Fibroblast of skin of right quadriceps (primary cell): ENCODE data around the gene FOSL2.

ENCODE experiments used
- DNase-seq: peaks from one replicate; pipeline ENCODE4 v3.0.0-alpha.2; 2013

The FOSL2 gene

GRCh38 chr2:28435241-28435640 is 42.6 kb downstream of the FOSL2 start:
- DNase-seq: no peak

- DNase-seq: no peak
Observed at GRCh38 chr2:28435814-28436351, 43.2 kb downstream of the FOSL2 start.

GRCh38 chr2:28436525-28437051 is 43.9 kb downstream of the FOSL2 start:
- no peak for DNase-seq

- no peak for DNase-seq
Observed at GRCh38 chr2:28437149-28437835, 44.6 kb downstream of the FOSL2 start.

- no peak for DNase-seq
Observed at GRCh38 chr2:28437918-28438317, 45.3 kb downstream of the FOSL2 start.

GRCh38 chr2:28438532-28439063 is 45.9 kb downstream of the FOSL2 start:
- DNase-seq: no peak

GRCh38 chr2:28439127-28439526 is 46.5 kb downstream of the FOSL2 start:
- no peak for DNase-seq

- no peak for DNase-seq
Observed at GRCh38 chr2:28439763-28440162, 47.1 kb downstream of the FOSL2 start.

GRCh38 chr2:28442328-28442727 is 49.7 kb downstream of the FOSL2 start:
- no peak for DNase-seq

GRCh38 chr2:28444956-28445355 is 52.3 kb downstream of the FOSL2 start:
- DNase-seq: no peak

- DNase-seq: peak; percentile 98
Observed at GRCh38 chr2:28445448-28446258, 53.0 kb downstream of the FOSL2 start.

GRCh38 chr2:28446531-28446930 is 53.9 kb downstream of the FOSL2 start:
- no peak for DNase-seq

GRCh38 chr2:28447086-28447485 is 54.4 kb downstream of the FOSL2 start:
- no peak for DNase-seq

- peak; percentile 88 for DNase-seq
Observed at GRCh38 chr2:28447943-28448792, 55.5 kb downstream of the FOSL2 start.

GRCh38 chr2:28448793-28449100 is 56.1 kb downstream of the FOSL2 start:
- DNase-seq: no peak

GRCh38 chr2:28449126-28449487 is 56.4 kb downstream of the FOSL2 start:
- DNase-seq: no peak

- DNase-seq: peak; percentile 60
Observed at GRCh38 chr2:28449488-28450395, 57.1 kb downstream of the FOSL2 start.

GRCh38 chr2:28450901-28451565 is 58.4 kb downstream of the FOSL2 start:
- DNase-seq: no peak

- no peak for DNase-seq
Observed at GRCh38 chr2:28451793-28452533, 59.3 kb downstream of the FOSL2 start.

- peak; percentile 34 for DNase-seq
Observed at GRCh38 chr2:28452534-28453081, 60.0 kb downstream of the FOSL2 start.
